ENCODE results near the gene TTC39C.

The TTC39C gene

DNA sequence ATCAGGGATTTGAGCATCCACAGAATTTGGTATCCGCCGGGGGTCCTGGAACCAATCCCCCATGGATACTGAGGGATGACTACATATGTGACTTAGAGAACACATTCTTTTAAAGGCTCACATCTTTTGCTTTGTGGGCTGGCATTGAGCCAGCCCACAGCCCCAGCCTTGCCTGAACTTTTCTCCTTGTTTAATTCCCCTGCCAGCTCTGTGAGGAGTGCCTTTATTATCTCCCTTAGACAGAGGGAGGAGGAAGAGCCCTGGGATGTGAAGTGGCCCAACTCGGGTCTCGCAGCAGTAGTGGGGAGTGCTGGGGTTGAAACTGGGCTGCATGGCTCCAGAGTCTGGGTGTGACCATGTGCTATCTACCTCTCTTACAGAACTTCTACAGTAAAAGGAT is 7.6 kb downstream of the TTC39C start:
- Histone ChIP-seq H3K79me2 (ENCODE audit: low read length) (peaks cover 95% of the 10 kb centered on the region), H2AFZ (ENCODE audit: low read depth, low read length) (no peak overlapping the region), H3K4me3 (ENCODE audit: low read length) (no peak overlapping the region), H3K9ac (ENCODE audit: low read length) (no peak overlapping the region), H3K27me3 (ENCODE audit: low read depth, low read length) (no peaks in the 10 kb centered on the region), H3K9me3 (ENCODE audit: insufficient read depth, low read length) (no peaks in the 10 kb centered on the region), H3K27ac (ENCODE audit: low read length) (no peak overlapping the region), H4K20me1 (ENCODE audit: insufficient read depth, low read length) (peaks cover 72% of the 10 kb centered on the region), H3K4me2 (ENCODE audit: low read length) (no peak overlapping the region), H3K36me3 (replicated peaks; ENCODE audit: low read depth, low read length) (peaks cover 58% of the 10 kb centered on the region), H3K4me1 (ENCODE audit: low read length) (peaks cover 47% of the 10 kb centered on the region)
- TF ChIP-seq, protein P1, sequence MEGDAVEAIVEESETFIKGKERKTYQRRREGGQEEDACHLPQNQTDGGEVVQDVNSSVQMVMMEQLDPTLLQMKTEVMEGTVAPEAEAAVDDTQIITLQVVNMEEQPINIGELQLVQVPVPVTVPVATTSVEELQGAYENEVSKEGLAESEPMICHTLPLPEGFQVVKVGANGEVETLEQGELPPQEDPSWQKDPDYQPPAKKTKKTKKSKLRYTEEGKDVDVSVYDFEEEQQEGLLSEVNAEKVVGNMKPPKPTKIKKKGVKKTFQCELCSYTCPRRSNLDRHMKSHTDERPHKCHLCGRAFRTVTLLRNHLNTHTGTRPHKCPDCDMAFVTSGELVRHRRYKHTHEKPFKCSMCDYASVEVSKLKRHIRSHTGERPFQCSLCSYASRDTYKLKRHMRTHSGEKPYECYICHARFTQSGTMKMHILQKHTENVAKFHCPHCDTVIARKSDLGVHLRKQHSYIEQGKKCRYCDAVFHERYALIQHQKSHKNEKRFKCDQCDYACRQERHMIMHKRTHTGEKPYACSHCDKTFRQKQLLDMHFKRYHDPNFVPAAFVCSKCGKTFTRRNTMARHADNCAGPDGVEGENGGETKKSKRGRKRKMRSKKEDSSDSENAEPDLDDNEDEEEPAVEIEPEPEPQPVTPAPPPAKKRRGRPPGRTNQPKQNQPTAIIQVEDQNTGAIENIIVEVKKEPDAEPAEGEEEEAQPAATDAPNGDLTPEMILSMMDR (IDR thresholded peaks at IDR 0.05; ENCODE audit: low read depth, low read length), result no peak
- TF ChIP-seq EZH2phosphoT487 (IDR thresholded peaks at IDR 0.05; ENCODE audit: low read depth), result no peak

DNA sequence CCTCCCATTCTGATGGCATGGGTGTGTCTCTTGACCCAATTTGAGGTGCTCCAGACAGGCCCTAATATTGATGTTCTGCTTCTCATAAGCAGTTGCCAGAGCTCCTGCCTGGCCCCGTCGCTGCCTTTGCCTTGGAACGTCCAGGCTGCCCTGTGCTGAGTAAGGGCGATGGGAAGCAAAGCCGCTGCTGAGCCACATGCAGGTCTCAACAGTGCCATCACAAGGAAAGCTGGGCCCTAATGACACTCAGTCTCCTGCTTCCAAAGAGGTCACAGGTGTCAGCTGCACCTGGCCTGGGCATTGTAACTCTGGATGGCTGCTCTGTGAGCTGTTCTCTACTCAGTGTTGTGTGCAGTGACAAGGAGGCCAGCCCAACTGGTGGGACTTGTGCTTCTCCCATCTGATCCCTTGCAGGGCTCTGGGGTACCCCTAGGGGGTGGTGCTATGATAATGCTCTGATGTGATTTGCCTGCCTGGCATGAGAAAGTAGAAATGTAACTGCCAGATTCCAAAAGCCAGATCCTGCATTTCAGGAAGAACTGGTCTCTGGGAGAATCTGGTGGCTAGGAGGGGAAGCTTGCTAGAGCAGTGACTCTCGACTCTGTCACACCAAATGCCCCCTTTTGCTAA is 8.7 kb downstream of the TTC39C start:
- no peak overlapping the region for H2AFZ ChIP-seq (ENCODE audit: low read depth, low read length)
- no peak for TF ChIP-seq EZH2phosphoT487 (IDR thresholded peaks at IDR 0.05; ENCODE audit: low read depth)
- TF ChIP-seq, protein P1 (IDR thresholded peaks at IDR 0.05; ENCODE audit: low read depth, low read length), result no peak
- no peaks in the 10 kb centered on the region for H3K9me3 ChIP-seq (ENCODE audit: insufficient read depth, low read length)
- peaks cover 95% of the 10 kb centered on the region for H3K79me2 ChIP-seq (ENCODE audit: low read length)
- H3K4me3 ChIP-seq (ENCODE audit: low read length), result no peak overlapping the region
- H4K20me1 ChIP-seq (ENCODE audit: insufficient read depth, low read length), result peaks cover 69% of the 10 kb centered on the region
- peaks cover 36% of the 10 kb centered on the region for H3K4me1 ChIP-seq (ENCODE audit: low read length)
- H3K4me2 ChIP-seq (ENCODE audit: low read length), result no peak overlapping the region
- H3K36me3 ChIP-seq (replicated peaks; ENCODE audit: low read depth, low read length), result peaks cover 50% of the 10 kb centered on the region
- no peak overlapping the region for H3K27ac ChIP-seq (ENCODE audit: low read length)
- H3K27me3 ChIP-seq (ENCODE audit: low read depth, low read length), result no peaks in the 10 kb centered on the region
- no peak overlapping the region for H3K9ac ChIP-seq (ENCODE audit: low read length)

DNA sequence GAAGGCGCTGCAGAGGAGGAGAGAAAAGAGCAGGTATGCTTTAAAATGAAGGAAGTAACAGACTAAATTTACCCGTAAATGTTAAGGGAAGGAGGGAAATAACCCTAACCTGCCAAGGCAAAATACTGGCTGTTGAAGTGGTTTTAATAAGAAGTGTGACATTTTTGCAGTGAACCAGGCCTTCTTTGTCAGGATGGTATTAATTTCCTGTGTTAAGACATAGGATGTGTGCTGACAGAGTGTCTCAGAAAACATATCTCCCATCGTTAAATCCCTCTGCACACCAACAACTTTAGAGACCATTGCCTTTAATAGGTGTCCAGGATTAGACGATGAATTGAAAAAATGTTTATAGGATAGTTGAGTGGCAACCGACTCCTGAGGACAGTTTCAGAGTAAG is 9.9 kb downstream of the TTC39C start:
- peaks cover 94% of the 10 kb centered on the region for H3K79me2 ChIP-seq (ENCODE audit: low read length)
- peaks cover 25% of the 10 kb centered on the region for H3K4me1 ChIP-seq (ENCODE audit: low read length)
- H3K9me3 ChIP-seq (ENCODE audit: insufficient read depth, low read length), result no peaks in the 10 kb centered on the region
- no peak overlapping the region for H3K4me2 ChIP-seq (ENCODE audit: low read length)
- peaks cover 67% of the 10 kb centered on the region for H4K20me1 ChIP-seq (ENCODE audit: insufficient read depth, low read length)
- no peaks in the 10 kb centered on the region for H3K27me3 ChIP-seq (ENCODE audit: low read depth, low read length)
- no peak overlapping the region for H3K4me3 ChIP-seq (ENCODE audit: low read length)
- TF ChIP-seq EZH2phosphoT487 (IDR thresholded peaks at IDR 0.05; ENCODE audit: low read depth), result no peak
- TF ChIP-seq, protein P1 (IDR thresholded peaks at IDR 0.05; ENCODE audit: low read depth, low read length), result no peak
- peaks cover 45% of the 10 kb centered on the region for H3K36me3 ChIP-seq (replicated peaks; ENCODE audit: low read depth, low read length)
- H3K9ac ChIP-seq (ENCODE audit: low read length), result no peak overlapping the region
- no peak overlapping the region for H3K27ac ChIP-seq (ENCODE audit: low read length)
- no peak overlapping the region for H2AFZ ChIP-seq (ENCODE audit: low read depth, low read length)

DNA sequence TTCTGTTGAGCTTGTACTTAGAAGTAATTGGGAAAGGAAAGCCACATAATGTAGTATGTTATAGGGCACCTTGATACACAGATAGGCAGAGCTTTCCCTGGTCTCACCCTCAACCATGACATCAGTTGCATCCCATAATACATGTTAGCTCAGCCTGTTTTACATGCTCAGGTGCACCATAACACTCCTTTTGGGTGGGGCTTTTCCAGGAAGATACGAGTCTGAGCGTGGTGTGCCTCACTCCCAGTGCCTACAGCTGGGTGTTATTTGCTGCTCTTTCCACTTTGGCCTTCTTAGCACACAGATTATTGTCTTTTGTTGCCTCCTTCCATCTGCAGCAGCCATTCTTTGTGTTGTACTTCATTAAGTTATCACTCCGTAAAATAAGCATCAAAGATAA is 11.9 kb downstream of the TTC39C start:
- no peak overlapping the region for H3K4me2 ChIP-seq (ENCODE audit: low read length)
- H3K79me2 ChIP-seq (ENCODE audit: low read length), result peaks cover 95% of the 10 kb centered on the region

More for the DNA sequence above, 11.9 kb downstream of the TTC39C start:
- H3K9me3 ChIP-seq (ENCODE audit: insufficient read depth, low read length), result no peaks in the 10 kb centered on the region
- no peak for TF ChIP-seq EZH2phosphoT487 (IDR thresholded peaks at IDR 0.05; ENCODE audit: low read depth)
- TF ChIP-seq, protein P1 (IDR thresholded peaks at IDR 0.05; ENCODE audit: low read depth, low read length), result no peak
- H3K27ac ChIP-seq (ENCODE audit: low read length), result no peak overlapping the region
- H3K4me3 ChIP-seq (ENCODE audit: low read length), result no peak overlapping the region
- H3K36me3 ChIP-seq (replicated peaks; ENCODE audit: low read depth, low read length), result peaks cover 36% of the 10 kb centered on the region
- no peak overlapping the region for H2AFZ ChIP-seq (ENCODE audit: low read depth, low read length)
- H3K9ac ChIP-seq (ENCODE audit: low read length), result no peak overlapping the region
- no peaks in the 10 kb centered on the region for H3K27me3 ChIP-seq (ENCODE audit: low read depth, low read length)
- peaks cover 6% of the 10 kb centered on the region for H3K4me1 ChIP-seq (ENCODE audit: low read length)
- H4K20me1 ChIP-seq (ENCODE audit: insufficient read depth, low read length), result peaks cover 71% of the 10 kb centered on the region
